ENCODE data around the gene QDPR.

Gene QDPR

DNA sequence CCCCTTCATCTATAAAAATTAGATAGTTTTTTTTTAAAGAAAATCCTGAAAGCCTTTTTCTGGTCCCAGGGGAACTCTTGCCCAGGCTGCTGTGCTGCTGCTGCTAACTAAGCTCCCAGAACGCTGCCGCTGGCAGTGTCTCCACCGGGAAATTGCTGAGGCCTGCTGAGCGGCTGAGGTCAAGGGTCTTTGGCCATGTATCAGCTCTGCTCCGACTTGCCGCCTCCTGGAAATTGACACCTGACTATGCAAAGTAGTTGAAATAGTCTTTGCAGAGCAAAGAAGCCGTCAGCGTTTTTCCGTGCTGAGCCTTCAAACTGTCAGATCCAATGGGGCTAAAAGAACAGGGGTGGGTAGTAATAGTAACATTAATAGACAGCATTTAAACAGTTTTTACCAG, 839 bp downstream of the QDPR start:
- CTCF ChIA-PET: interaction anchor here (1.2 kb wide), 2 partner anchors 16 to 38 kb away, joined by 3 to 4 read pairs; no protein-coding TSS in a partner anchor
- DNase-seq (ENCODE audit: extremely low spot score): no peak
- TF ChIP-seq, protein P1, sequence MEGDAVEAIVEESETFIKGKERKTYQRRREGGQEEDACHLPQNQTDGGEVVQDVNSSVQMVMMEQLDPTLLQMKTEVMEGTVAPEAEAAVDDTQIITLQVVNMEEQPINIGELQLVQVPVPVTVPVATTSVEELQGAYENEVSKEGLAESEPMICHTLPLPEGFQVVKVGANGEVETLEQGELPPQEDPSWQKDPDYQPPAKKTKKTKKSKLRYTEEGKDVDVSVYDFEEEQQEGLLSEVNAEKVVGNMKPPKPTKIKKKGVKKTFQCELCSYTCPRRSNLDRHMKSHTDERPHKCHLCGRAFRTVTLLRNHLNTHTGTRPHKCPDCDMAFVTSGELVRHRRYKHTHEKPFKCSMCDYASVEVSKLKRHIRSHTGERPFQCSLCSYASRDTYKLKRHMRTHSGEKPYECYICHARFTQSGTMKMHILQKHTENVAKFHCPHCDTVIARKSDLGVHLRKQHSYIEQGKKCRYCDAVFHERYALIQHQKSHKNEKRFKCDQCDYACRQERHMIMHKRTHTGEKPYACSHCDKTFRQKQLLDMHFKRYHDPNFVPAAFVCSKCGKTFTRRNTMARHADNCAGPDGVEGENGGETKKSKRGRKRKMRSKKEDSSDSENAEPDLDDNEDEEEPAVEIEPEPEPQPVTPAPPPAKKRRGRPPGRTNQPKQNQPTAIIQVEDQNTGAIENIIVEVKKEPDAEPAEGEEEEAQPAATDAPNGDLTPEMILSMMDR (IDR thresholded peaks at IDR 0.05; ENCODE audit: control extremely low read depth, extremely low read depth, low read depth, missing control alignments): no peak
- POLR2A ChIA-PET: no interaction called here

DNA sequence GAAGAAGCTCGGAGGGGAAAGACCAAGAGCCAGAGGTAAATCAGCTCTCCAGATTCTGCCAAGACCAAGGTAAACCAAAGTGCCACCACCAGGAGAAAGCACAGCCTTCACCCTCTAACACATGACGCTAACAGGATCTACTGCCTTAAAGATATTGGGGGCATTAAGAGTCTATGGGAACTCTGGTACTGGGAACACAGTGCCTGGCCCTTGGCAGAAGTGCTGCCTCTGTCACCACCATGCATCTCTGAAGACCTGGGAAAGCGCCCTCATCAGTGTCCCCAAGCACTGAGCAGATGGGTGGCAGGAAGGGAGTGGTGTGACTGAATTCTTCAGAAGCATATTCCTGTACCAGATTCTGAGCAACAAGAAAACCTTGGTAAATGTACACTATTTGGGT, 1.3 kb downstream of the QDPR start:
- no peak for DNase-seq (ENCODE audit: extremely low spot score)
- TF ChIP-seq, protein P1 (IDR thresholded peaks at IDR 0.05; ENCODE audit: control extremely low read depth, extremely low read depth, low read depth, missing control alignments): no peak
- ChIA-PET POLR2A (no interaction called here), CTCF (interaction anchor here (1.2 kb wide), 2 partner anchors 16 to 39 kb away, joined by 3 to 4 read pairs; no protein-coding TSS in a partner anchor)

GRCh38 chr4:17504081-17504480, 7.8 kb downstream of the QDPR start:
- TF ChIP-seq, protein P1 (IDR thresholded peaks at IDR 0.05; ENCODE audit: control extremely low read depth, extremely low read depth, low read depth, missing control alignments): no peak
- CTCF ChIA-PET: interaction anchor here (1.0 to 1.4 kb wide), 3 partner anchors 9 to 35 kb away, joined by 3 to 4 read pairs (median 3); no protein-coding TSS in a partner anchor
- no peak for DNase-seq (ENCODE audit: extremely low spot score)
- POLR2A ChIA-PET: no interaction called here

GRCh38 chr4:17502756-17503155, 9.1 kb downstream of the QDPR start:
- ChIA-PET CTCF (interaction anchor here (1.2 kb wide), 1 partner anchor 55 kb away, joined by 4 read pairs; no protein-coding TSS in a partner anchor), POLR2A (no interaction called here)
- TF ChIP-seq, protein P1 (IDR thresholded peaks at IDR 0.05; ENCODE audit: control extremely low read depth, extremely low read depth, low read depth, missing control alignments): no peak
- DNase-seq (ENCODE audit: extremely low spot score): no peak

GRCh38 chr4:17500574-17500973, 11.3 kb downstream of the QDPR start:
- ChIA-PET POLR2A (no interaction called here), CTCF (interaction anchor here (1.2 to 1.3 kb wide), 2 partner anchors 12 to 17 kb away, joined by 3 to 4 read pairs; no protein-coding TSS in a partner anchor)
- DNase-seq (ENCODE audit: extremely low spot score): no peak
- TF ChIP-seq, protein P1 (IDR thresholded peaks at IDR 0.05; ENCODE audit: control extremely low read depth, extremely low read depth, low read depth, missing control alignments): no peak

GRCh38 chr4:17497890-17498523, 13.9 kb downstream of the QDPR start:
- TF ChIP-seq, protein P1 (IDR thresholded peaks at IDR 0.05; ENCODE audit: control extremely low read depth, extremely low read depth, low read depth, missing control alignments): no peak
- ChIA-PET POLR2A (no interaction called here), CTCF (no interaction called here)
- DNase-seq (ENCODE audit: extremely low spot score): no peak

Data from GM10248 (cell line).